22Rv1 (cell line): Measurements from ENCODE around the gene HRH3.

Experiments
- CTCF ChIP-seq: fragments of 450-650 bp; IDR thresholded peaks from 2 replicates; pipeline ENCODE4 v1.5.1; 2017; ENCODE audit warnings: mild to moderate bottlenecking
- ZFX ChIP-seq: fragments of 450-650 bp; IDR thresholded peaks from 2 replicates; pipeline ENCODE4 v1.6.1; 2017; ENCODE audit warnings: antibody characterized with exemption, borderline replicate concordance

DNA sequence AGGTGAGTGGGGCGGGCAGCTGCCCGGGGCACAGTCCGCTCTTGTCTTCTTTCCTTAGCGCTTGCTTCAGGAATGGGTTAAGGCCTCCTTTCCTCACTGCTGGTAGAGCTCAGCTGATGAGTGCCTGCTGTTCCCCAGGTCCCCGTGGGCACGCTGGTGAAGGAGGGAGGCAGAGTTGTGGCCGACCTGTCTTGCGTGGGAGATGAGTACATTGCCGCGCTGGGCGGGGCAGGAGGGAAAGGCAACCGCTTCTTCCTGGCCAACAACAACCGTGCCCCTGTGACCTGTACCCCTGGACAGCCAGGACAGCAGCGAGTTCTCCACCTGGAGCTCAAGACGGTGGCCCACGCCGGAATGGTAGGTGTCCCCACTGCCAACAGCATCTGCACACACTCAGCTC lies 21.6 kb downstream of the HRH3 start:
- no peak for TF ChIP-seq CTCF
- no peak for TF ChIP-seq ZFX
